Endodermal cell (in vitro differentiated cells): ENCODE data around the gene GUCY1B1. TPM values are rescaled to one million over a fixed set of nuclear protein-coding genes. Genes with fewer than 3 reads are reported as not detected.

Experiments used
- DNase-seq: peaks from one replicate; pipeline ENCODE4 v3.0.0-alpha.2; 2017
- H3K27ac ChIP-seq: 2 replicates; pipeline ENCODE4 v1.5.1; 2013; ENCODE audit warnings: mild to moderate bottlenecking, low read depth, low read length, moderate library complexity
- H3K27me3 ChIP-seq: 2 replicates; pipeline ENCODE4 v1.6.1; 2013; ENCODE audit warnings: mild to moderate bottlenecking, low read length, moderate library complexity; ENCODE audit not compliant: insufficient read depth, control insufficient read depth, poor library complexity, severe bottlenecking
- H3K36me3 ChIP-seq: 2 replicates; pipeline ENCODE4 v1.7.0; 2013; ENCODE audit warnings: mild to moderate bottlenecking, low read length, moderate library complexity; ENCODE audit not compliant: control insufficient read depth, insufficient read depth
- H3K4me1 ChIP-seq: one replicate; pipeline ENCODE4 v1.7.0; 2013; ENCODE audit warnings: low read length; ENCODE audit not compliant: control insufficient read depth, insufficient read depth
- H3K4me3 ChIP-seq: 2 replicates; pipeline ENCODE4 v1.5.1; 2013; ENCODE audit warnings: mild to moderate bottlenecking, low read length, moderate library complexity
- H3K9ac ChIP-seq: 2 replicates; pipeline ENCODE4 v1.6.1; 2013; ENCODE audit warnings: mild to moderate bottlenecking, low read length, moderate library complexity; ENCODE audit not compliant: poor library complexity, severe bottlenecking; ENCODE audit errors: extremely low read depth
- H3K9me3 ChIP-seq: 2 replicates; pipeline ENCODE4 v1.6.1; 2013; ENCODE audit warnings: mild to moderate bottlenecking, low read length, moderate library complexity; ENCODE audit not compliant: control insufficient read depth
- H3K27ac Mint-ChIP-seq: 2 replicates; pipeline ENCODE4 v1.8.0; 2020; ENCODE audit warnings: mixed read lengths
- H3K27me3 Mint-ChIP-seq: 2 replicates; pipeline ENCODE4 v1.8.0; 2021; ENCODE audit warnings: mild to moderate bottlenecking, mixed read lengths; ENCODE audit not compliant: insufficient read depth
- H3K36me3 Mint-ChIP-seq: 2 replicates; pipeline ENCODE4 v1.8.0; 2020; ENCODE audit warnings: low read depth, mixed read lengths
- H3K4me1 Mint-ChIP-seq: 2 replicates; pipeline ENCODE4 v1.8.0; 2020; ENCODE audit warnings: mixed read lengths
- H3K4me3 Mint-ChIP-seq: 2 replicates; pipeline ENCODE4 v1.8.0; 2020; ENCODE audit warnings: mild to moderate bottlenecking, moderate library complexity, mixed read lengths
- H3K9me3 Mint-ChIP-seq: 2 replicates; pipeline ENCODE4 v1.8.0; 2020; ENCODE audit warnings: mild to moderate bottlenecking, mixed read lengths
- CTCF ChIP-seq: fragments of 200-600 bp; sonication (generic); conservative IDR thresholded peaks from 2 replicates; pipeline ENCODE4 v1.5.0; 2021; ENCODE audit warnings: antibody characterized with exemption, mild to moderate bottlenecking
- whole genome bisulfite sequencing, 2 experiments: methylation state at CpG; one replicate each; pipeline versions ENCODE4 v1.1.5 to v1.1.7; 2013; ENCODE audit warnings: missing lambda C conversion rate in 2 of 2, mixed read lengths in 1 of 2; ENCODE audit not compliant: insufficient coverage in 1 of 2, insufficient read length in 1 of 2; 5-methylcytosine and 5-hydroxymethylcytosine counted together
- total RNA-seq, 2 donors: library from RNA; stranded (reverse); fragmentation: NEBNext Ultra II Directional in 1 of 2; extraction: Animal tissue kit (Norgen Biotek cat#: 25700) in 1 of 2; gene quantifications; 2 replicates in 1 of 2; 3 replicates in 1 of 2; pipeline ENCODE4 v1.2.1, GENCODE V29; 2021

The GUCY1B1 gene
- total RNA-seq, 2 donors from 2014 or later: 1.8 to 3.4 TPM

- H3K27me3 Mint-ChIP-seq: no peaks in the 10 kb centered on the region
- no peaks in the 10 kb centered on the region for H3K4me1 ChIP-seq
- H3K9me3 ChIP-seq: no peaks in the 10 kb centered on the region
- H3K27ac Mint-ChIP-seq: no peak overlapping the region
- DNase-seq: no peak
- no peaks in the 10 kb centered on the region for H3K9me3 Mint-ChIP-seq
- H3K4me3 ChIP-seq: no peak overlapping the region
- H3K36me3 ChIP-seq: no peaks in the 10 kb centered on the region
- no peaks in the 10 kb centered on the region for H3K36me3 Mint-ChIP-seq
- no peak overlapping the region for H3K4me3 Mint-ChIP-seq
- WGBS, 2 experiments: 95 to 97% methylated on average over 2 to 3 of the region's 3 CpGs
- H3K27ac ChIP-seq: no peak overlapping the region
- no peaks in the 10 kb centered on the region for H3K4me1 Mint-ChIP-seq
- no peak overlapping the region for H3K9ac ChIP-seq
- no peak for TF ChIP-seq CTCF
- H3K27me3 ChIP-seq: no peaks in the 10 kb centered on the region
Measured at GRCh38 chr4:155828628-155829027, 69.8 kb downstream of the GUCY1B1 start.

DNA sequence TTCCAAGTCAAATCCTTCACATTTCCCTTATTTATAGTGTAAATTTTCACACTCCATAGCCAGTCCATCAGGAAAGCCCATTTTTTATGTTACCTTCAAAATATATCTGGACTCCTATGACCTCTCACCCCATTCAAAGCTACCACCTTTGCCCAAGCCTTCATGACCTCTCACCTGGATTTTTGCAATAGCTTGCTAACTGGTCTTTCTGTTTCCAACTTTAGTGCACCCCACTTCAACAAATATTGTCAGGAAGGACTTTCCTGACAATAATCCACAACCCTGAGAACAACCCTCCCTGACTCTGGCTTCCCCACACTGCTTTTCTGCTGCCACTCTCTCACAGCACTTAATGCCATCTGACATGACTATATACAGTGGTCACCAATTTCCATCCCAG lies 73.8 kb downstream of the GUCY1B1 start:
- Mint-ChIP-seq H3K4me1 (no peaks in the 10 kb centered on the region), H3K27me3 (no peaks in the 10 kb centered on the region), H3K27ac (no peak overlapping the region), H3K4me3 (no peak overlapping the region), H3K9me3 (no peaks in the 10 kb centered on the region), H3K36me3 (no peaks in the 10 kb centered on the region)
- Histone ChIP-seq H3K9me3 (no peaks in the 10 kb centered on the region), H3K27me3 (no peaks in the 10 kb centered on the region), H3K36me3 (no peaks in the 10 kb centered on the region), H3K27ac (no peak overlapping the region), H3K4me1 (no peaks in the 10 kb centered on the region), H3K9ac (no peak overlapping the region), H3K4me3 (no peak overlapping the region)
- no peak for DNase-seq
- no peak for TF ChIP-seq CTCF

GRCh38 chr4:155837203-155837796 lies 78.5 kb downstream of the GUCY1B1 start:
- no peaks in the 10 kb centered on the region for H3K36me3 ChIP-seq
- no peak overlapping the region for H3K4me3 ChIP-seq
- no peaks in the 10 kb centered on the region for H3K4me1 ChIP-seq
- DNase-seq: no peak
- Mint-ChIP-seq H3K27me3 (no peaks in the 10 kb centered on the region), H3K4me3 (no peak overlapping the region), H3K36me3 (no peaks in the 10 kb centered on the region), H3K4me1 (no peaks in the 10 kb centered on the region), H3K27ac (no peak overlapping the region), H3K9me3 (no peaks in the 10 kb centered on the region)
- no peak overlapping the region for H3K9ac ChIP-seq
- no peak for TF ChIP-seq CTCF
- 45 to 60% methylated on average over 1 of the region's 1 CpG for WGBS, 2 experiments
- H3K27ac ChIP-seq: no peak overlapping the region
- no peaks in the 10 kb centered on the region for H3K27me3 ChIP-seq
- H3K9me3 ChIP-seq: no peaks in the 10 kb centered on the region
